HEK293 (cell line): ENCODE results near the gene STX18.

Experiments used
- CTCF ChIA-PET: fragments of 350-600 bp; formaldehyde crosslinking; extraction: SDS; loops from one replicate; lab custom pipeline; 2021; ENCODE audit warnings: antibody characterized with exemption; lab: Yijun Ruan, JAX
- POLR2A ChIA-PET: fragments of 300-600 bp; formaldehyde crosslinking; extraction: SDS; loops from one replicate; lab custom pipeline; 2020; ENCODE audit warnings: antibody characterized with exemption, inconsistent platforms; lab: Yijun Ruan, JAX
- H3K27ac ChIP-seq: fragments of 200-500 bp; sonication (Bioruptor generic); 2 replicates; pipeline ENCODE4 v1.5.1; 2014; ENCODE audit warnings: low read depth, low read length, control low read depth, inconsistent platforms; ENCODE audit errors: extremely low read depth
- H3K36me3 ChIP-seq, 2 experiments: fragments of 200-500 bp in 1 of 2; sonication (Bioruptor generic) in 1 of 2; 1 replicate in 1 of 2; 2 replicates in 1 of 2; pipeline ENCODE4 v1.5.1; 2014 to 2017; ENCODE audit warnings: inconsistent platforms in 2 of 2, low read length in 2 of 2; ENCODE audit not compliant: control insufficient read depth in 2 of 2, insufficient read depth in 1 of 2
- H3K4me1 ChIP-seq: fragments of 200-500 bp; sonication (Bioruptor generic); 2 replicates; pipeline ENCODE4 v1.5.1; 2014; ENCODE audit warnings: mild to moderate bottlenecking, low read length, inconsistent platforms; ENCODE audit not compliant: control insufficient read depth, insufficient read depth
- H3K4me3 ChIP-seq: 2 replicates; pipeline ENCODE4 v1.5.1; 2011; ENCODE audit warnings: low read depth, mild to moderate bottlenecking, control low read depth, low read length, moderate library complexity
- H3K9me3 ChIP-seq: fragments of 200-500 bp; sonication (Bioruptor generic); 2 replicates; pipeline ENCODE4 v1.5.1; 2014; ENCODE audit warnings: low read depth, low read length, inconsistent platforms; ENCODE audit not compliant: control insufficient read depth, insufficient read depth
- EGR2 ChIP-seq: fragments of 450-650 bp; formaldehyde crosslinking; IDR thresholded peaks from 2 replicates; pipeline ENCODE4 v1.5.1; 2016; ENCODE audit warnings: low read depth, missing biosample characterization, missing genetic modification characterization
- KLF10 ChIP-seq: fragments of 450-650 bp; IDR thresholded peaks from 2 replicates; pipeline ENCODE4 v1.5.1; 2018; ENCODE audit warnings: missing biosample characterization, mild to moderate bottlenecking, missing genetic modification characterization
- MYNN ChIP-seq: fragments of 450-650 bp; formaldehyde crosslinking; IDR thresholded peaks from 2 replicates; pipeline ENCODE4 v1.5.1; 2016; ENCODE audit warnings: missing biosample characterization, missing genetic modification characterization, borderline replicate concordance
- MZF1 ChIP-seq: fragments of 450-650 bp; formaldehyde crosslinking; IDR thresholded peaks from 2 replicates; pipeline ENCODE4 v1.5.1; 2017; ENCODE audit warnings: missing biosample characterization, missing genetic modification characterization, borderline replicate concordance
- TCF7L2 ChIP-seq: IDR thresholded peaks from 2 replicates; pipeline ENCODE4 v1.6.1; 2011; ENCODE audit warnings: low read depth, mild to moderate bottlenecking, inconsistent platforms, low read length, moderate library complexity, borderline replicate concordance
- ZEB2 ChIP-seq: fragments of 450-650 bp; formaldehyde crosslinking; IDR thresholded peaks from 2 replicates; pipeline ENCODE4 v1.5.1; 2016; ENCODE audit warnings: missing biosample characterization, missing genetic modification characterization
- ZNF16 ChIP-seq: fragments of 450-650 bp; formaldehyde crosslinking; IDR thresholded peaks from 2 replicates; pipeline ENCODE4 v1.5.1; 2016; ENCODE audit warnings: low read depth, missing biosample characterization, missing genetic modification characterization
- ZNF175 ChIP-seq: fragments of 450-650 bp; formaldehyde crosslinking; IDR thresholded peaks from 2 replicates; pipeline ENCODE4 v1.5.1; 2016; ENCODE audit warnings: missing biosample characterization, missing genetic modification characterization
- ZNF211 ChIP-seq: fragments of 450-650 bp; formaldehyde crosslinking; IDR thresholded peaks from 2 replicates; pipeline ENCODE4 v1.5.1; 2016; ENCODE audit warnings: low read depth, missing biosample characterization, missing genetic modification characterization
- ZNF292 ChIP-seq: fragments of 450-650 bp; formaldehyde crosslinking; IDR thresholded peaks from 2 replicates; pipeline ENCODE4 v1.5.1; 2016; ENCODE audit warnings: low read depth, missing biosample characterization, missing genetic modification characterization, borderline replicate concordance
- ZNF366 ChIP-seq: fragments of 450-650 bp; formaldehyde crosslinking; conservative IDR thresholded peaks from 2 replicates; pipeline ENCODE4 v1.5.1; 2016; ENCODE audit warnings: missing biosample characterization, missing genetic modification characterization
- ZNF510 ChIP-seq: fragments of 450-650 bp; formaldehyde crosslinking; IDR thresholded peaks from 2 replicates; pipeline ENCODE4 v1.5.1; 2018; ENCODE audit warnings: mild to moderate bottlenecking, missing genetic modification characterization, missing biosample characterization; ENCODE audit not compliant: insufficient replicate concordance
- ZNF529 ChIP-seq: fragments of 450-650 bp; formaldehyde crosslinking; IDR thresholded peaks from 2 replicates; pipeline ENCODE4 v1.5.1; 2017; ENCODE audit warnings: missing genetic modification characterization, missing biosample characterization; ENCODE audit not compliant: insufficient replicate concordance
- ZNF561 ChIP-seq: fragments of 450-650 bp; IDR thresholded peaks from 2 replicates; pipeline ENCODE4 v1.5.1; 2018; ENCODE audit warnings: missing biosample characterization, missing genetic modification characterization, borderline replicate concordance
- ZNF585B ChIP-seq: fragments of 450-650 bp; formaldehyde crosslinking; IDR thresholded peaks from 2 replicates; pipeline ENCODE4 v1.5.1; 2016; ENCODE audit warnings: missing biosample characterization, missing genetic modification characterization
- TF ChIP-seq, protein P1 (sequence below): fragments of 450-650 bp; formaldehyde crosslinking; IDR thresholded peaks from 2 replicates; pipeline ENCODE4 v1.5.1; 2016; ENCODE audit warnings: missing biosample characterization, missing genetic modification characterization
- TF ChIP-seq, protein P2 (sequence below): fragments of 450-650 bp; formaldehyde crosslinking; IDR thresholded peaks from 2 replicates; pipeline ENCODE4 v1.5.1; 2016; ENCODE audit warnings: missing biosample characterization, missing genetic modification characterization
- TF ChIP-seq, protein P3 (sequence below): fragments of 450-650 bp; formaldehyde crosslinking; IDR thresholded peaks from 2 replicates; pipeline ENCODE4 v1.5.1; 2016; ENCODE audit warnings: missing biosample characterization, missing genetic modification characterization

The STX18 gene

DNA sequence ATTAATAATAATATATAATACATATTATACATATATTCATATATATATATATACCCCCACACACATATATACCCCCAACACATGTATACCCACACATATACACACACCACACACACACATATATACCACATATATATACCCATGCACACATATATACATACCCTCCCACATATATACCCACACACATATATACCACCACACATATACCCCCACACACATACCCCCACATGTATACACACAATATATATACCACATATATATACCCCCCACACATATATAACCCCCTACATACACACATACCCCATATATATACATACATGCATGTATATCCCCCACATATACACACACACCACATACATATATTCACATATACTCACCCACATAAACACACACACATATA, 103.0 kb downstream of the STX18 start:
- POLR2A ChIA-PET = no interaction called here
- CTCF ChIA-PET = no interaction called here
- no peaks in the 10 kb centered on the region for H3K9me3 ChIP-seq
- H3K4me3 ChIP-seq = no peak overlapping the region
- H3K27ac ChIP-seq = no peak overlapping the region
- H3K4me1 ChIP-seq = peaks cover 5% of the 10 kb centered on the region; the same call in 1 of the 2 replicates
- H3K36me3 ChIP-seq = peaks cover 0 to 24% of the 10 kb centered on the region in 2 experiments; a peak in 1 of 3 replicates
- no peak for TF ChIP-seq ZNF16
- TF ChIP-seq EGR2 (tag by site-specific recombination) = no peak
- TF ChIP-seq, protein P1, sequence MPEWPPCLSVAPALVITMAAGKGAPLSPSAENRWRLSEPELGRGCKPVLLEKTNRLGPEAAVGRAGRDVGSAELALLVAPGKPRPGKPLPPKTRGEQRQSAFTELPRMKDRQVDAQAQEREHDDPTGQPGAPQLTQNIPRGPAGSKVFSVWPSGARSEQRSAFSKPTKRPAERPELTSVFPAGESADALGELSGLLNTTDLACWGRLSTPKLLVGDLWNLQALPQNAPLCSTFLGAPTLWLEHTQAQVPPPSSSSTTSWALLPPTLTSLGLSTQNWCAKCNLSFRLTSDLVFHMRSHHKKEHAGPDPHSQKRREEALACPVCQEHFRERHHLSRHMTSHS = no peak
- peak; percentile 97 for TF ChIP-seq ZNF211

DNA sequence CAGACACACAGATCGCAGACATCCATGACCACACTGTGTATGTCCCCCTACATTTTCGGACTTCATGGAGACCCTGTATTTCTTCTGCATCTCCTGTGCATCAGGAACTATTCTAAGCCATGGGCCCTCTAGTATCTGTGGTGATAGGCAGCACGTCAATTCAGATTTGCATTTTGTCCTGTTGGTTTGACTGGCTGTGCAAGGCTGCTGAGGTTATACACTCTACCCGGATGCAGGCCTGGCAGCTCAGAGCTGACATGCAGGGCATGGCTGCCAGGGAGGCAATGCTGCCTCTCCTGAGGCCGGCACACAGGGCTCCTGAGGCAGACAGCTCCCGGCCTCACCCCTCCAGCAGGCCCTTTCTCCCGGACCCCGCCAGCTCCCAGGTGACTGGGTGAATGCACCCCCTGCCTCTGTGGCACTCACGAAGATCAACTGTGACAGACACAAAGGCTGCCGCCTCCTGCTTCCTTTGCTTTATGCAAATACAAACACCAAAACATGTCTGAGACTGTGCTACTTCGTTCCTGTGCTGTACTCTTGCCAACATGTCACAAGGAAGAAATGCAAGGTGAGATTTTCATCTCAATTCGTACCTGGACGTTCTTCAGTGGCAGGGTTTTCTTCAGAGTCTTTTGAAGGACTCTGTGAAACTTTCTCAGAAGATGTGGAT, 103.9 kb downstream of the STX18 start:
- ChIA-PET CTCF (no interaction called here), POLR2A (no interaction called here)
- peaks cover 5% of the 10 kb centered on the region; the same call in 1 of the 2 replicates for H3K4me1 ChIP-seq
- peaks cover 0 to 26% of the 10 kb centered on the region in 2 experiments; a peak in 1 of 3 replicates for H3K36me3 ChIP-seq
- no peaks in the 10 kb centered on the region for H3K9me3 ChIP-seq
- no peak overlapping the region for H3K27ac ChIP-seq
- TF ChIP-seq ZNF510 (tag by site-specific recombination) (no peak), ZNF585B (tag by site-specific recombination) (no peak), ZNF366 (no peak)
- TF ChIP-seq, all 188 proteins: peak for 0
- H3K4me3 ChIP-seq = no peak overlapping the region

DNA sequence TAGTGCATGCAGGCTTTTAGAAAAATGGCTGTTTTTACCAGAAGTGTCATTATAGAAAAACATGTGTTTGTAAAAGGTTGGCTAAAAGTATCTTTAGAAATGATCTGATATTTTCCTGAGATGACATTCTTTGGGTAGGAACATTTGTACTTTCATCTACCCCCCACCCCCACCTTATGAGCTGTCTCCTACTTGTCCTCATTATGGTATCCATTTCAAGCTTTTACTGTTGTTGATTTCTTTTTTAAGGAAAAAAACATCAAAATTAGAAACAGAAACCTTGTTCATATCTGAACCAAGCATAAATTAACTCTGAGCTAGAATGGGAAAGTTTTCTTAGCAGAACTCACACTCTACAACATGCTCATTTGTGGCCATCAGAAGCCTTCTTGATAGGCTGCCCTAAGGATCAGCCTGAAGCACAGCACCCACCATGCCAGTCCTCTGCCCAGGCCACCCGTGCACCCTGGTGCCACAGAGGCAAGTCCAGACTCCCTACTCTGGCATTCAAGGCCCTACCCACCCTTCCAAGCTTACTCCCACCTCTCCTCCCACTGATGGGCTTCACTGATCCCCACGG, 105.5 kb downstream of the STX18 start:
- Histone ChIP-seq H3K27ac (no peak overlapping the region), H3K4me1 (peaks cover 5% of the 10 kb centered on the region; the same call in 1 of the 2 replicates), H3K9me3 (no peaks in the 10 kb centered on the region), H3K36me3 (peaks cover 0 to 36% of the 10 kb centered on the region in 2 experiments; a peak in 1 of 3 replicates), H3K4me3 (no peak overlapping the region)
- ChIA-PET POLR2A (no interaction called here), CTCF (interaction anchor here (0.6 kb wide), 1 partner anchor 79 kb away, joined by 3 read pairs; no protein-coding TSS in a partner anchor)
- TF ChIP-seq ZNF561 (tag by site-specific recombination) (no peak), EGR2 (tag by site-specific recombination) (0 out of 2 replicates have a peak, but pooled peaks have one; percentile 9)
- TF ChIP-seq, protein P2, sequence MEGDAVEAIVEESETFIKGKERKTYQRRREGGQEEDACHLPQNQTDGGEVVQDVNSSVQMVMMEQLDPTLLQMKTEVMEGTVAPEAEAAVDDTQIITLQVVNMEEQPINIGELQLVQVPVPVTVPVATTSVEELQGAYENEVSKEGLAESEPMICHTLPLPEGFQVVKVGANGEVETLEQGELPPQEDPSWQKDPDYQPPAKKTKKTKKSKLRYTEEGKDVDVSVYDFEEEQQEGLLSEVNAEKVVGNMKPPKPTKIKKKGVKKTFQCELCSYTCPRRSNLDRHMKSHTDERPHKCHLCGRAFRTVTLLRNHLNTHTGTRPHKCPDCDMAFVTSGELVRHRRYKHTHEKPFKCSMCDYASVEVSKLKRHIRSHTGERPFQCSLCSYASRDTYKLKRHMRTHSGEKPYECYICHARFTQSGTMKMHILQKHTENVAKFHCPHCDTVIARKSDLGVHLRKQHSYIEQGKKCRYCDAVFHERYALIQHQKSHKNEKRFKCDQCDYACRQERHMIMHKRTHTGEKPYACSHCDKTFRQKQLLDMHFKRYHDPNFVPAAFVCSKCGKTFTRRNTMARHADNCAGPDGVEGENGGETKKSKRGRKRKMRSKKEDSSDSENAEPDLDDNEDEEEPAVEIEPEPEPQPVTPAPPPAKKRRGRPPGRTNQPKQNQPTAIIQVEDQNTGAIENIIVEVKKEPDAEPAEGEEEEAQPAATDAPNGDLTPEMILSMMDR (tag by site-specific recombination) = no peak

DNA sequence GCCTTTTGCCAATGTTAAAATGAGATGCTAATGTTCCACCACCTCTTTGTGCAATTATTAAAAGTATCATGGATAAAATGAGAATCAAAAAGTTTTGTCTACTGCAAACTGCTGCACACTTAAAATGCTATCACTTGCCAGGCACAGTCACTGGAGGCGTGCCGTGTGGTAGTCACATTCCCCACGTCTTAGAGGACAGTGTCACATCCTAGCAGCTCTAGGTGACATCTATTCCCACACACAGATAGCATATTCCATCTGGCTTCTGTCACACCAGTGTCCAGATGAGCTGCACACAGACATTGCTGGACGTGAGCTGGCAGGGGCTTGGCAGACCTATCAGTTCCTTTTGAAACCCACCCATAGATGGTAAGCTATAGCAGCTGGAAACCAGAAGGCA, 107.9 kb downstream of the STX18 start:
- H3K4me1 ChIP-seq = no peaks in the 10 kb centered on the region
- H3K9me3 ChIP-seq = no peaks in the 10 kb centered on the region
- H3K4me3 ChIP-seq = no peak overlapping the region
- ChIA-PET POLR2A (no interaction called here), CTCF (no interaction called here)
- no peak overlapping the region for H3K27ac ChIP-seq
- H3K36me3 ChIP-seq = peaks cover 0 to 36% of the 10 kb centered on the region in 2 experiments; a peak in 1 of 3 replicates
- no peak for TF ChIP-seq ZEB2 (tag by site-specific recombination)
- no peak for TF ChIP-seq ZNF16
- no peak for TF ChIP-seq MYNN (tag by site-specific recombination)
- no peak for TF ChIP-seq TCF7L2
- no peak for TF ChIP-seq ZNF292
- TF ChIP-seq KLF10 (tag by site-specific recombination) = no peak
- no peak for TF ChIP-seq ZNF211
- TF ChIP-seq MZF1 (tag by site-specific recombination) = no peak
- TF ChIP-seq ZNF175 (tag by site-specific recombination) = no peak
- no peak for TF ChIP-seq ZNF529 (tag by site-specific recombination)
- TF ChIP-seq, protein P3, sequence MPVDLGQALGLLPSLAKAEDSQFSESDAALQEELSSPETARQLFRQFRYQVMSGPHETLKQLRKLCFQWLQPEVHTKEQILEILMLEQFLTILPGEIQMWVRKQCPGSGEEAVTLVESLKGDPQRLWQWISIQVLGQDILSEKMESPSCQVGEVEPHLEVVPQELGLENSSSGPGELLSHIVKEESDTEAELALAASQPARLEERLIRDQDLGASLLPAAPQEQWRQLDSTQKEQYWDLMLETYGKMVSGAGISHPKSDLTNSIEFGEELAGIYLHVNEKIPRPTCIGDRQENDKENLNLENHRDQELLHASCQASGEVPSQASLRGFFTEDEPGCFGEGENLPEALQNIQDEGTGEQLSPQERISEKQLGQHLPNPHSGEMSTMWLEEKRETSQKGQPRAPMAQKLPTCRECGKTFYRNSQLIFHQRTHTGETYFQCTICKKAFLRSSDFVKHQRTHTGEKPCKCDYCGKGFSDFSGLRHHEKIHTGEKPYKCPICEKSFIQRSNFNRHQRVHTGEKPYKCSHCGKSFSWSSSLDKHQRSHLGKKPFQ (tag by site-specific recombination) = no peak
